ENCODE measurements around the gene PRKRA. TPM values are rescaled to one million over a fixed set of nuclear protein-coding genes. Genes with fewer than 3 reads are reported as not detected.

The PRKRA gene
- 41.1 and 46.3 TPM in 2 replicates for total RNA-seq (2012; rRNA removed)

GRCh38 chr2:178450774-178451525, at the start of gene PRKRA, which contains the start of gene PJVK:
Gene PRKRA, minus strand, starts transcription at chr2:178451175. Its CDS starts 145 bp downstream, at chr2:178451030.
Gene PJVK, plus strand, starts transcription at chr2:178451378. Its CDS starts 2,032 bp downstream, at chr2:178453410.
- Histone ChIP-seq H3K9me3 (replicated peaks; ENCODE audit: low read length) (no peaks in the 10 kb centered on the region), H3K4me3 (ENCODE audit: low read length) (peak within 1 kb of the TSS; percentile 97), H3K36me3 (ENCODE audit: insufficient read depth, low read length) (peaks cover 25% of the 10 kb centered on the region), H3K9ac (ENCODE audit: low read depth, low read length) (peak within 1 kb of the TSS; percentile 95), H3K27me3 (ENCODE audit: control insufficient read depth, insufficient read depth, low read length) (no peaks in the 10 kb centered on the region), H3K4me2 (ENCODE audit: low read length) (peak within 1 kb of the TSS; percentile 87), H3K4me1 (ENCODE audit: control insufficient read depth, insufficient read depth, low read length) (peaks cover 18% of the 10 kb centered on the region)

GRCh38 chr2:178499640-178500039, 48.7 kb upstream of the PRKRA start:
- Histone ChIP-seq H3K9me3 (replicated peaks; ENCODE audit: low read length) (no peaks in the 10 kb centered on the region), H3K27me3 (ENCODE audit: control insufficient read depth, insufficient read depth, low read length) (no peaks in the 10 kb centered on the region), H3K9ac (ENCODE audit: low read depth, low read length) (no peak overlapping the region), H3K4me3 (ENCODE audit: low read length) (no peak overlapping the region), H3K4me1 (ENCODE audit: control insufficient read depth, insufficient read depth, low read length) (no peaks in the 10 kb centered on the region), H3K36me3 (ENCODE audit: insufficient read depth, low read length) (peaks cover 71% of the 10 kb centered on the region), H3K4me2 (ENCODE audit: low read length) (no peak overlapping the region)

- H3K4me3 ChIP-seq (ENCODE audit: low read length): no peak overlapping the region
- H3K27me3 ChIP-seq (ENCODE audit: control insufficient read depth, insufficient read depth, low read length): no peaks in the 10 kb centered on the region
- H3K4me1 ChIP-seq (ENCODE audit: control insufficient read depth, insufficient read depth, low read length): no peaks in the 10 kb centered on the region
- no peak overlapping the region for H3K9ac ChIP-seq (ENCODE audit: low read depth, low read length)
- H3K36me3 ChIP-seq (ENCODE audit: insufficient read depth, low read length): peaks cover 75% of the 10 kb centered on the region
- no peak overlapping the region for H3K4me2 ChIP-seq (ENCODE audit: low read length)
- no peaks in the 10 kb centered on the region for H3K9me3 ChIP-seq (replicated peaks; ENCODE audit: low read length)
Observed at GRCh38 chr2:178498137-178498536, 47.2 kb upstream of the PRKRA start.

GRCh38 chr2:178496049-178496448, 45.1 kb upstream of the PRKRA start:
- no peak overlapping the region for H3K4me3 ChIP-seq (ENCODE audit: low read length)
- H3K9ac ChIP-seq (ENCODE audit: low read depth, low read length): no peak overlapping the region
- peaks cover 64% of the 10 kb centered on the region for H3K36me3 ChIP-seq (ENCODE audit: insufficient read depth, low read length)
- H3K4me2 ChIP-seq (ENCODE audit: low read length): no peak overlapping the region
- no peaks in the 10 kb centered on the region for H3K9me3 ChIP-seq (replicated peaks; ENCODE audit: low read length)
- H3K4me1 ChIP-seq (ENCODE audit: control insufficient read depth, insufficient read depth, low read length): no peaks in the 10 kb centered on the region
- H3K27me3 ChIP-seq (ENCODE audit: control insufficient read depth, insufficient read depth, low read length): no peaks in the 10 kb centered on the region

GRCh38 chr2:178491612-178492011, 40.6 kb upstream of the PRKRA start:
- Histone ChIP-seq H3K4me3 (ENCODE audit: low read length) (no peak overlapping the region), H3K4me1 (ENCODE audit: control insufficient read depth, insufficient read depth, low read length) (no peaks in the 10 kb centered on the region), H3K9me3 (replicated peaks; ENCODE audit: low read length) (no peaks in the 10 kb centered on the region), H3K9ac (ENCODE audit: low read depth, low read length) (no peak overlapping the region), H3K36me3 (ENCODE audit: insufficient read depth, low read length) (peaks cover 48% of the 10 kb centered on the region), H3K27me3 (ENCODE audit: control insufficient read depth, insufficient read depth, low read length) (no peaks in the 10 kb centered on the region), H3K4me2 (ENCODE audit: low read length) (no peak overlapping the region)

GRCh38 chr2:178485356-178485755, 34.4 kb upstream of the PRKRA start:
- H3K9me3 ChIP-seq (replicated peaks; ENCODE audit: low read length): no peaks in the 10 kb centered on the region

GRCh38 chr2:178484245-178485041, 33.5 kb upstream of the PRKRA start:
- Histone ChIP-seq H3K9ac (ENCODE audit: low read depth, low read length) (no peak overlapping the region), H3K27me3 (ENCODE audit: control insufficient read depth, insufficient read depth, low read length) (no peaks in the 10 kb centered on the region), H3K36me3 (ENCODE audit: insufficient read depth, low read length) (peaks cover 14% of the 10 kb centered on the region), H3K9me3 (replicated peaks; ENCODE audit: low read length) (no peaks in the 10 kb centered on the region), H3K4me3 (ENCODE audit: low read length) (no peak overlapping the region), H3K4me1 (ENCODE audit: control insufficient read depth, insufficient read depth, low read length) (peaks cover 28% of the 10 kb centered on the region), H3K4me2 (ENCODE audit: low read length) (peak overlapping the region; percentile 45)

More at GRCh38 chr2:178485356-178485755, 34.4 kb upstream of the PRKRA start:
- no peaks in the 10 kb centered on the region for H3K27me3 ChIP-seq (ENCODE audit: control insufficient read depth, insufficient read depth, low read length)
- no peak overlapping the region for H3K4me2 ChIP-seq (ENCODE audit: low read length)
- H3K4me1 ChIP-seq (ENCODE audit: control insufficient read depth, insufficient read depth, low read length): peaks cover 22% of the 10 kb centered on the region
- H3K9ac ChIP-seq (ENCODE audit: low read depth, low read length): no peak overlapping the region
- H3K36me3 ChIP-seq (ENCODE audit: insufficient read depth, low read length): peaks cover 18% of the 10 kb centered on the region
- no peak overlapping the region for H3K4me3 ChIP-seq (ENCODE audit: low read length)

GRCh38 chr2:178482437-178482836, 31.5 kb upstream of the PRKRA start:
- Histone ChIP-seq H3K9ac (ENCODE audit: low read depth, low read length) (no peak overlapping the region), H3K4me1 (ENCODE audit: control insufficient read depth, insufficient read depth, low read length) (peaks cover 32% of the 10 kb centered on the region), H3K4me2 (ENCODE audit: low read length) (peak overlapping the region; percentile 97), H3K27me3 (ENCODE audit: control insufficient read depth, insufficient read depth, low read length) (no peaks in the 10 kb centered on the region), H3K4me3 (ENCODE audit: low read length) (no peak overlapping the region), H3K36me3 (ENCODE audit: insufficient read depth, low read length) (peaks cover 13% of the 10 kb centered on the region), H3K9me3 (replicated peaks; ENCODE audit: low read length) (no peaks in the 10 kb centered on the region)

- H3K4me3 ChIP-seq (ENCODE audit: low read length): peak within 1 kb of the TSS; percentile 90
- H3K4me2 ChIP-seq (ENCODE audit: low read length): peak within 1 kb of the TSS; percentile 97
- no peaks in the 10 kb centered on the region for H3K36me3 ChIP-seq (ENCODE audit: insufficient read depth, low read length)
- H3K9ac ChIP-seq (ENCODE audit: low read depth, low read length): peak within 1 kb of the TSS; percentile 88
- no peaks in the 10 kb centered on the region for H3K9me3 ChIP-seq (replicated peaks; ENCODE audit: low read length)
- peaks cover 32% of the 10 kb centered on the region for H3K4me1 ChIP-seq (ENCODE audit: control insufficient read depth, insufficient read depth, low read length)
- no peaks in the 10 kb centered on the region for H3K27me3 ChIP-seq (ENCODE audit: control insufficient read depth, insufficient read depth, low read length)
Observed at GRCh38 chr2:178480227-178481181, 29.5 kb upstream of the PRKRA start, which contains the start of gene PLEKHA3. Gene PLEKHA3, plus strand, starts transcription at chr2:178480457. Its CDS starts 413 bp downstream, at chr2:178480870.

GRCh38 chr2:178479758-178480226, 28.8 kb upstream of the PRKRA start:
- Histone ChIP-seq H3K27me3 (ENCODE audit: control insufficient read depth, insufficient read depth, low read length) (no peaks in the 10 kb centered on the region), H3K9me3 (replicated peaks; ENCODE audit: low read length) (no peaks in the 10 kb centered on the region), H3K36me3 (ENCODE audit: insufficient read depth, low read length) (no peaks in the 10 kb centered on the region), H3K4me3 (ENCODE audit: low read length) (peak overlapping the region; percentile 81), H3K4me2 (ENCODE audit: low read length) (peak overlapping the region; percentile 97), H3K4me1 (ENCODE audit: control insufficient read depth, insufficient read depth, low read length) (peaks cover 29% of the 10 kb centered on the region), H3K9ac (ENCODE audit: low read depth, low read length) (peak overlapping the region; percentile 88)

Data from skeletal muscle satellite cell (primary cell).